SH-SY5Y (cell line): ENCODE measurements around the gene LUZP1.

Experiments
- GATA2 ChIP-seq: IDR thresholded peaks from 2 replicates; pipeline ENCODE4 v1.6.1; 2011; ENCODE audit warnings: mild to moderate bottlenecking, low read depth, low read length
- GATA3 ChIP-seq: IDR thresholded peaks from 2 replicates; pipeline ENCODE4 v1.6.1; 2011; ENCODE audit warnings: low read depth, mild to moderate bottlenecking, low read length, moderate library complexity

- TF ChIP-seq GATA2 (no peak), GATA3 (no peak)
Observed at GRCh38 chr1:23116921-23117699, 51.5 kb downstream of the LUZP1 start.
